T47D (cell line): ENCODE measurements around the gene C1QTNF3.
A peak's percentile ranks its signal among the peaks of the same experiment; 100 is the strongest.

Source experiments
- DNase-seq, 2 experiments: peaks; one replicate each; pipeline versions ENCODE4 v3.0.0 to v3.0.0-alpha.2; 2011 to 2012; ENCODE audit warnings: low read depth in 1 of 2, low spot score in 1 of 2
- JUND ChIP-seq: IDR thresholded peaks from 2 replicates; pipeline ENCODE4 v1.6.1; 2012; ENCODE audit warnings: low read depth
- in situ Hi-C: cut with HindIII; loops from 2 replicates; pipeline ENCODE4 v1.10.0; 2016; ENCODE audit warnings: low sequenced_read_pairs, low pct_unique_long_range_greater_than_20kb

C1QTNF3 gene

DNA sequence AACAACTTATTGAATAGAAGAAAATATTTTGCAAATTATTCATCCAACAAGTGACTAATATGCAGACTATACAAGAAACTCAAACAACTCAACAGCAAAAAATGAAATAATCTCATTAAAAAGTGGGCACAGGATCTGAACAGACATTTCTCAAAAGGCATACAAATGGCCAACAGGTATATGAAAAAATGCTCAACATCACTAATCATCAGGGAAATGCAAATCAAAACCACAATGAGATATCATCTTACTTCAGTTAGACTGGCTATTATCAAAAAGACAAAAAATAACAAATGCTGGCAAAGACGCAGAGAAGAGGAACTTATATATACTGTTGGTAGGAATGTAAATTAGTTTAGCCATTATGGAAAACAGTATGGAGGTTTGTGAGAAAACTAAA is 33.4 kb downstream of the C1QTNF3 start:
- TF ChIP-seq JUND = no peak
- DNase-seq = no peak
- in situ Hi-C loops = no loop called here

GRCh38 chr5:34008802-34009201 is 34.2 kb downstream of the C1QTNF3 start:
- no peak for TF ChIP-seq JUND
- in situ Hi-C loops = no loop called here
- DNase-seq = no peak

DNA sequence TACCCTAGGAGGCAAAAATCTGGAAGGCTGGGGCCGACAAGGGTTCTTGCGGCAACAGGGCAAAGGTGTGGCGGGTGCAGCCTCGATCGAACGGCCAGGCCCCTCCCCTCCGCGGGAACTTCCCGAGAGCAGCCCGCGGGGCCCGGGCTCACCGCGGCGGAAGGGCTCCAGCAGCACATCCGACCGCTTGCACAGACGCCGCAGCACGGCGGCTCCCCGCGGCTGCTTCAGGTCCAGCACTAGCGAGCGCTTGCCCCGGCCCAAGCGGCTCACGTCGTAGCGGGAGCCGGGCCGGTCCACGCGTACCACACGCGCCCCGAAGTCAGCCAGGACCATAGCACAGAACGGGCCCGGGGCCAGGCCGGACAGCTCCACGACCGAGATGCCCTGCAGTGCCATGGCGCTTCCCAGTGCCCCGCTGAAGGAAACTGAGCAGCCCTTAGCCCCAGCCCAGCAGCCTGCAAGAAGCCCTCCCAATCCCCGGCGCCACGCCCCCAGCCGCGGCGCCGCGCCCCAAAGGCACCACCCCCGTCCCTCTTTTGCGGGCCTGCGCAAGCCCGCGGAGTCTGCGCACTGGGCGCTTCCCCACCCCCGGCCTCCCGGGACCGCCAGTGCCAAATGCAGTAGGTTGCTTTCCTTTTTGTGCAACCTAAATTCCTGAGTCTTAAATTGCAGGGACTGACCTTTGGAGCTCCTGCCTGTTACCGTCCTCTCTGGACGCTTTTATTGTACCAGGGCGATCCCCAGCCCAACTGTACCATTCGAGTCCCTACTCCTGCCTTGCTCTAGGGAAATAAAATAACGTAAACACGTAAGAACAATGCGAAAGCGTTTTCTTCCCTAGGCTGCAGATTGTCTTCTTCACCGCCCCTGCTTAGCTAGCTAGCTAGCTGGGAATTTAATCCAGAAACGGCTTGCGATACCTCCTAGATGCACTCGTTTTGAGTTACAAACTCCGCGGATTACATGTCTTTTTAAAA is 35.1 kb downstream of the C1QTNF3 start, which contains the start of gene AMACR:
AMACR (minus strand) TSS at position 430 of the 980 bp plus-strand sequence; CDS start at position 399, 31 bp downstream.
- TF ChIP-seq JUND = no peak
- peak; percentile 90 to 92 for DNase-seq
- in situ Hi-C loops = no loop called here

DNA sequence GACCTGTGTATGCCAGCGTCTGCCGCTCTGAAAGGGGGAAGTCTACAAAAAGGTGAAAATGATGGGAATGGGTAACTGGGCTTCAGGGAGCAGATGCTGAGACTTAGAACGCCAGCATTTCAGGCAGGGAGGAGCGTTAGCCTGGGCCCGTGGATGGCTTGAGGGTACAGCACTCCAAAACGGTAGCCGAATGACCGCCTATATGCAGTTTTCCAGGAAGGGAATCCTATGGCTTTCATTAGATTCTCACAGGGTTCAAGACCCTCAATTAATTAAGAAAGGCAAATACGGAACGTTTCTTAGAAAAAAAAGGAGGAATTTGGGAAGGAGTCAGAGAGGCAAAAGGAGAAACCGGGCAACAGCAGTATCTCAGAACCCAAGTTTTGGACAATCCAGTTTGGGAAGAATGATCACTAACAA is 35.8 kb downstream of the C1QTNF3 start:
- in situ Hi-C loops = no loop called here
- no peak for TF ChIP-seq JUND
- peak; percentile 15 to 30 for DNase-seq

- TF ChIP-seq JUND = no peak
- no peak for DNase-seq
- in situ Hi-C loops = no loop called here
Measured at GRCh38 chr5:34005681-34006080, 37.3 kb downstream of the C1QTNF3 start.

DNA sequence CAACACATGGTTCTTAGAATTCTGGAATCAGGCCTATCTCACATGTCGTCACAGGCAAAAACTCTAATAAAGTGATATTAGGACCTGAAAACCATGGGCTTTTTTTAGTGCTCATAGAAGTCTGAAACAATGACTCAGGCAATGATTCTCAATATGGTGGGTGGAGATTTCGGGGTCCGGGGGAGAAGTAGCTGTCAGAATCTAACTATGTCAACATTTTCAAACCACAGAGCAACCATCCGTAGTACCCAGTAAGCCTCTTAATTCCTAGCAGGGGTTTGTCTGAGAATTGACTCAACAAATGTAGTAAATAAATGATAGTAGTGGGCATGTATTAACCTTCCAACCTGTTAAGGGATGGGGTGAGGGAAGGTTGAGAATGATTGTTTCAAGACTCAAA is 37.8 kb downstream of the C1QTNF3 start:
- TF ChIP-seq JUND = no peak
- no peak for DNase-seq
- in situ Hi-C loops = no loop called here

DNA sequence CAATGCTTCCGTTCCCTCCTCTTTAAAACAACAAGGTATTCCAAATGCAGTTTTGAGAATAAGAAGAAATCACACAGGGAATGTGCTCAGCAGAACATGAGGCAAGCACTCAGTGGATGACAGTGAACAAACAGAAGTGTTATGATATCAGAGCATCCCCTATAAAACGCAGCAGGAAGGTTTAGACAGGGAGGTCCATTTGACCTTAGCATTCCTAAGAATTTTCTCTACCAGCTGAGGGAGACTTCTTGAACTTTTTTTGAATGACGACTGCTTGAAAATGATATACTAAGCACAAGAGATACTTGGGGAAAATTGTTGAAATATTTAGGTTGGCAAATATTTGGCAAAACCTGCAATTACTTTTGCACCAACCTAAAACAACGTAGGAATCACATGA is 39.1 kb downstream of the C1QTNF3 start:
- in situ Hi-C loops = no loop called here
- DNase-seq = no peak
- TF ChIP-seq JUND = no peak

- in situ Hi-C loops = no loop called here
- DNase-seq = no peak
- no peak for TF ChIP-seq JUND
Measured at GRCh38 chr5:34002629-34003328, 40.2 kb downstream of the C1QTNF3 start.

DNA sequence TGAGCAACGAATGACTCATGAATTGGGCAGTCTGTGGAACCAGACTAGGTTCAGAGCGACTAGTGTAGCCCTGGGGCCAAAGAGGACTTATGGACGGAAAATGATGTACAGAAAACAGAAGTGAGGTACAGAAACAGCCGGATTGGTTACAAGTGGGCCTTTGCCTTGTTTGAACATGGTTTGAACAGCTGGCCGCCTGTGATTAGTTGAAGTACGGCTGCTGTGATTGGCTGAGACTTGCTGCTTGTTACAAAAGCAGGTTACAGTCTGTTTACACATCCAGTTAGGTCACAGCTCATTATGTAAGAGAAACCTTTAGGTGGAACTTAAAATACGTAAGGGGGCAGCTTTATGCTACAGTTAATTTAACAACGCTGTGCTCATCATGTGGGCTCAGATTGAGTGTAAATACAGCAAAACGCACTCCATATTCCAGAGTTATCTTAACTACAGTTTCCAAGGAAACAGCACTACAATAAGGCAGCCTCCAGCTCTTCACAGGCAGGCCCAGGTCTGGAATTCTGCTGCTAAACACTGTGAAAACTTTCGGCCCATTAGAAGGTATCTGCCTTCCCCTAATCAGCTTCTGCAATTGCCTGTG is 41.7 kb downstream of the C1QTNF3 start:
- peak in 1 of 2 experiments; percentile 38 for DNase-seq
- in situ Hi-C loops = no loop called here
- no peak for TF ChIP-seq JUND

DNA sequence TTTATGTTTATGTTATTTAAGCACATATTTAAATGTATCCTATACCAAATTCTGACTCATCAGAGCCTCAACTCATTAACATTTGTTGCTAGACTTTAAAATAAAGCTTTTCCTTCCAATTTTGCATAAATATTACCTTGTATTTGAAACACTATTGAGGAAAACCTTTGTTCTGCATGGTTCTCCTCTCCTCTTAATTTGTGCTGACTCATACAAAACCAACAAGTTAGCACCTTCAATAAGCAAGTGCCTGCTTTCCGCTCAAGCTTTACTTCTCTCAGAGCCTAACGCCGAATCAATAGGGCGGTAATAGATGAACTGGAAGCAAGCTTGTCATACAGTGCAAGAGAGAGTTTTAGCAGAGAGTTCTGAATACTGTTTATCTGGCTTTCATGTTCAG is 43.0 kb downstream of the C1QTNF3 start:
- in situ Hi-C loops = no loop called here
- DNase-seq = no peak
- no peak for TF ChIP-seq JUND

- in situ Hi-C loops = no loop called here
- peak; percentile 55 to 76 for DNase-seq
Measured at GRCh38 chr5:33997331-33997983, 45.6 kb downstream of the C1QTNF3 start.

DNA sequence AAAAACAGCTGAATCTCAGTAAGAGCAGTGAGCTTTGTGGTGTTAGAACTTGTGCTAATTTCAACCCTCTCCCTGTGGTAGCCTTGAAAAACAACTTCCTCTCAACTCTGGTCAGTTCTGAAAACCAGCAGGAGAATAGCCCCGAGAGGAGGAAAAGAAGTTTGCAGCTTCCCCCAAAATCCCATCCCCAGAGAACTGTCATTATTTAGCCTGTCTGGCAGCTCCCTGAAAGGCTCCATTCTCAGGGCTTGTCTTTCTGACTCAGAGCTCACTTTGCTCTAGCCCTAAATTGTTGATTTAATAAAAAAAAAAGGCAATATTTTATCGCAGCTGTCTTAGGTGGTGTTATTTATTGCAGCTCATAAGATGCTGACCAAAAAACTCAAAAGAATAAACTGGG is 47.1 kb downstream of the C1QTNF3 start:
- in situ Hi-C loops = no loop called here
- no peak for DNase-seq
- no peak for TF ChIP-seq JUND

More at GRCh38 chr5:33997331-33997983, 45.6 kb downstream of the C1QTNF3 start:
- TF ChIP-seq JUND = no peak
